Embryonic facial prominence (tissue), 1 donor: ENCODE measurements around the gene LRP1B.

Experiments
- DNase-seq: peaks from one replicate; pipeline ENCODE4 v3.0.0-alpha.2; 2016; ENCODE audit errors: extremely low spot score

Gene LRP1B

DNA sequence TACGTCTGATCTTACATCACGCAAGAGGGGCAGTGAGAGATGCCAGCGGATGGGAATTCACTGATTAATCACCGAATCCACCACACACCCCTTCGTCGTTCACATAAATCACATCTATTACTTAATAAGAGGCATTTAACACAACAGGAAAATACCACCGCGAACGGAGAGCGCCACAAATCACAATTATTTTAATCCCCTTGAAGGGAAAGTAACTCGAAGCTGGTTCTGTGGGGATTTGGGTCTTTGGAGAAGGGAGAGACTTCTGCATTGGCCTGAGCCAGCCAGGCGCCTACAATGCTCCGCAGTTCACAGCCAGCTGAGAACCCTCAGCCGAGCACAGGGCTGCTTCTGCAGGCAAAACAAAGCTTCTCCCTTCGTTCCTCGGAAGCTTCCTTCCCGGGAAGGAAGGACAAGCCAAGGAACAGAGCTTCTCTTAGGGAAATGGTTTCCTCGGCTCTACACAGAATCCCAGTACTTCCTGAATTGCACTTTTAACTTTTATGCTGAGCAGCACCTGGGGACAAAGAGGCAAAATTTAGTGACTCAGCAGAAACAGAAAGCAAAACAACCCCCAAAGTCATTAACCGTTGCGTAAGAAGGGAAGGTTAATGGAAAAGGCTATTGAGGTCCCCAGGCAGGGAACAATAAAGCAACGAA, at the start of gene LRP1B:
Gene LRP1B (minus strand): TSS at position 7 of the 660 bp plus-strand sequence. CDS start 287 bp downstream, outside the sequence.
- no peak for DNase-seq

DNA sequence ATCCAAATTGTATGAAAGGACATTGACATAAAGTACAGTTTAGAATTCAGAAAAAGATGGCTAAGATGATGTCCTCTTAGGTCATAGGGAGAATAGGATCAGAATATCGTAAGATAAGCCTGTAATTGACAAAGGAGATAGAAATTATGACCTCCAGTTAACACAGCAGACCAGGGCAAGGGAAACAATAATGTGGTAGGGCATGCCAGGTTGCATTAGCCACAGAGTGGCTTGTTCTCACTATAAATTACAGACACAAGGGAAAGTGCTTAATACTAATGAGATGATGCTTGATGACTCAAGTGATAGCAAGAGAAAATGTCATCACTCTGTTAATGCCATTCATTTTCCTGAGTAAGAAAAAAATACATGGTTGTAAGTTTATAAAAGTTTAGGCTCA, 48.9 kb upstream of the LRP1B start:
- DNase-seq: no peak

DNA sequence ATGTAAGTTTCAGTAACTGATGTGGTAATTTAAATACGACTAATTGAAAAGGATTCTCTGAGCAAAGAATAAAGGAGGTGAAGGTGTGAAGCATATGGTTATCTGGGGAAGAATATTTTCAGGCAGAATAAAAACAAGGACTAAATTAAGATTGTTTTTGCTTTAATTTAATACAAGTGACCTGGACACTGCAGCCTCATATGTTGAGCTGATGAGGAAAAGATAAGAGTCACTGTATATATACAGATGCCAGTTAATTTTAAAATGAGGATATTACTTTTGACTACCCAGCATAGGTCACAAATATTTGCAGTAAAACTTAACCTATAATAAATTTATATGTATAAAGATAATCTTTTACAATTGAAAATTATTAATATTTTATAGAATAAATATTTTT, 47.8 kb upstream of the LRP1B start:
- no peak for DNase-seq

DNA sequence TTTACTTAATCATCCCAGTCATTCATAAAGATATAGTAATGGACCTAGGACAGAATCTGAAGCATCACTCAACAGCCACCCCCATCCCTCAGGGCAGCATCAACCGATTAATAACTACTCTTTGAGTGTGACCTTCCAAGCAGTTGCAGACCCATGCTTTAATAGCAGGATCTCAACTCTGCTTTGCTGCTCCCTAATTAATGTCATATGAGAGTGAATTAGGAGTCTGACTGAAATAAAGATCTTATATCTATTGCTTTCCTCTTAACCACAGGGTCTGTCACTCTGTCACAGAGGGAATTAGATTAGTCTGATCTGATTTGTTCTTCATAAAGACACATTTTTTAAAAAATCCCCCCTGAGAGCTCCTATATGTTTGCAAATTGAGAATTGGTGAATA, 46.1 kb upstream of the LRP1B start:
- no peak for DNase-seq

DNA sequence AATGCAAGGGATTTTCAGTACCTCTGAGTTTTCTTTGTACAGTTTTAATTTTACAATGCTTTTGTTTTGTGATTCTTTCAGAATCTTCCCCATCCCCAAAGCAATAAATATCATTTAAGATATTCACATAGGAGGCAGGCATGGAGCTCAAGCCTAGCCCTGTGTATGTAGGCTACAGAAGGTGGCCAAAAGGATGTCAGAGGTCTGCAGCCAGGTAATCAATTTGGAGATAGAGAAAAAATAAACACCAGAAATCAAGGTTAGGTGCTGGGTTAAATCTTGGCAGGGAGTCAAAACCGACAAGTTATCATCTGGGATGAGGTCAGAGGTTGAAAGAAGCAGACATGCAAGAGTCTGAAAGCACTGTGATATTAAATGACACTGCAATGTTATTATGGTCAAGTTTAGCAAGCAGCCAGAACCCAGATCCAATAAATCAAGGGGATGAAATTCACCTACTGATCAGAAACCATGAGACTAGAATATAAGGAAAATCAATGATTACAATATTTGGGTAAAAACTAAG, 45.1 kb upstream of the LRP1B start:
- DNase-seq: no peak

DNA sequence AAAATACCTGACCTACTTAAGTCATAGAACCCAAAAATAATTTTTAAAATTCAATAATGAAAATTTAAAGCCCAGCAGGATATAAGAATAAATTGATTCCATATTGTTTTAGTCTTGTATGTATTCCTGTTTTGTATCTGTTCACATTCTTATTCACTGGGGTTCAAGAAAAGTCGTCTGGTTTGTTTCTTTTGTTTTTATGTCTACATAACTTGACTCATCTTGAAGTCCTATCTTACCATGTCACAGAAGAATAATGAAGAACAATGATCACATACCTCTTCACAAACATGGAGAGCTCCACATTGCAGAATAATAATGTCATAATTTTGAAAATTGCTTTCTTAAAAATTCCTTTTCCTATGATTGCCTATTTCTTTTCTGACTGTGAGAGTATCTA, 43.4 kb upstream of the LRP1B start:
- no peak for DNase-seq

DNA sequence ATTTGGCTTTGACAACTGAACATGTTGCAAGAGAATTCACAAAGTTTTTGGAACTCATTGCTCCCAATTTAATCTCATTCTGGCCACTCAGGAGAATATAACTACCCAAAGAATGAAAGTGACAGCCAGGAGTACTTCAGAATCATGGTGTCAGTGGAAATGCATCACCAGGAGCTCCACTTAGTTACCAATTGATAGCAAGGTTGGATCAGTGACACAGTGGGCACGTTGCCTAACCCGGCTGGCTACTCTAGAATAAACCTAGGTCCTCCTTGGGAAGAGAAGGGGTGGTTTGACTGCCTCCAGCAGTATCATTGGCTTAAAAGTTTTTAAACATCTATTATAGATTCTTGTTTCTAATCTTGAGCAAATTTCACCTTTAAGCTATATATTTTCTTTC, 40.0 kb upstream of the LRP1B start:
- DNase-seq: no peak

DNA sequence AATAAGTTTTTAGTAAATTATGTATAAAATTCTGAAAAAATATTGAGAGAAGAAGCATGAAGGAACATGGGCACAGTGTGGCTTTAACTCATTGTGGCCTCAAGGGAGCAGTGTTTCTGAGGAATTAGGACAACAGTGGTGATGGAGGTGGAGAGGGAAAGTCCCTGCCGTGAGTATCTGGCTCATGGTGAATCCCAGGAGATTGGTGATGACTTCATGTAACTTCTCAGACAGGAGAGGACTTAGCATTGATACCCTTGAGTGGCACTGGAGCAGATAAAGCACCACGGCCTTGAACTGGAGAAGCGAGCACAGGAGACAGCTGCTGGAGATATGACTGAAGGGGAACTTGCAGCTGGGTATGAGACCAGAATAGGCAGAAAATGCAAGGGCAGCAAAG, 35.0 kb upstream of the LRP1B start:
- no peak for DNase-seq

DNA sequence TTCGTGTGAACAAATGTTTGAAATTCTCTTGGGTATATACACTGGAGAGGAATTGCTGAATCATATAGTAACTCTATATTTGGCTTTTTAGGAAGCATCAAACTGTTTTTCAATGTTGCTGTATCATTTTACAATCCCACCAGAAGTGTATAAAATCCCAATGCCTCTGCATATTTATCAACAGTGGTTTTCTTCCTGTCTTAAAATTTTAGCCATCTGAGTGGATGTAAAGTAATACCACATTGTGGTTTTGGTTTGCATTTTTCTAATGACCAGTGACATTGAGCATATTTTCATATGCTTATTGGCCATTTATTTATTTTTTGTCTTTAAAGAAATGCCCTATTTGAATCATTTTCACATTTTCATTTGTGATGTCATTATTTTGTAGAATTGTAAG, 22.8 kb upstream of the LRP1B start:
- DNase-seq: no peak

DNA sequence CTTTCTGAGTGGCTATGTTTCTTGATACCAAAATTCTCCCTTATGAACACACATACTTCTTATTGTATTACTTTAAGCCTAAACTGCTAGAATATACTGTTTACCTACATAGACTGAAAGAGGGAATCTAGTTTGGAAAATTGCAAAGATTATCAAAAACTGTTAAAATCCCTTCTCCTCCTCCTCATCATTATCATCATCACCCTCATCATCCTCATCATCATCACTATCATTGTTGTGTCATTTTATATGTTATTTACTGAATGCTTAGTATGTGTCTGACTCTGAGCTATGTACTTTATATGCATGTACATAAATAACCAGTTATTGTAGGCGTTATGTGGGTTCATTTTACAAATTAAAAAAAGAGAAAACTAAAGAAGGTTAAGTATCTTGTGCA, 19.6 kb upstream of the LRP1B start:
- DNase-seq: no peak

DNA sequence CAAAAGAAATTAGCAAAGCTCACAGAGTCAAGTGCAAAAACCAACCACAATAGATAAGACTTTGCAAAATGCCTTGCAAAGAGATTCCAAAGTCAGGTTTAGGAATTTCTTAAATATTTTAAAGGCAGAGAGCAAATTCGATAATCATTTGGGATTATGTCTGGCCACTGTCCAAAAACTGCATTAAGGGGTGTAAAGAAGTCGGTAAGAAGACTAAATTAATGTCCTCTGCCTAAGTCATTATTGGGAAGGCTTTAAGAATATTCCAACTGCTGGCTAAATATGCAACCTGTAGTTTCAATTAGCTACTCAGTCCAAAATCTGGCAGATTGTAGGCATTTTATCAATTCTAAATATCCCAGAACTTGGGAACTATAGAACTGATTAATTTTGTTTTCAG, 13.7 kb upstream of the LRP1B start:
- no peak for DNase-seq

DNA sequence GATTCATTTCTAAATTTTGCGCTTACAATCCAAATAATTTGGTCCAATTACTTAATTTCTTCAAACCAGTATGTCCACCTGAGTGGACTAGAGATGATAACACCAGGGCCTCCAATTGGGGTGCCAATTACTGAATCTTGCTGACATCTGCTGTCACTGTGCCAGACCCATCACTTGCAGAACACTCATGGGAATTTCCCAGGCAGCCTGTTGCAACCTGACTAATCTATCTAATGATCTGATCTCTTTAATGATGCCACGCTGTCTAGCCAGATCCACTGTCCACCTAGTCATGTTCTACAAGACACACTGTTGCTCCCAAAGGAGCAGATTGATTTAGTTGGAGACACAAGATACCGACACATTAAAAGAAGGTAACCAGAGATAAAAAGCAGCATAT, 11.8 kb upstream of the LRP1B start:
- DNase-seq: no peak

DNA sequence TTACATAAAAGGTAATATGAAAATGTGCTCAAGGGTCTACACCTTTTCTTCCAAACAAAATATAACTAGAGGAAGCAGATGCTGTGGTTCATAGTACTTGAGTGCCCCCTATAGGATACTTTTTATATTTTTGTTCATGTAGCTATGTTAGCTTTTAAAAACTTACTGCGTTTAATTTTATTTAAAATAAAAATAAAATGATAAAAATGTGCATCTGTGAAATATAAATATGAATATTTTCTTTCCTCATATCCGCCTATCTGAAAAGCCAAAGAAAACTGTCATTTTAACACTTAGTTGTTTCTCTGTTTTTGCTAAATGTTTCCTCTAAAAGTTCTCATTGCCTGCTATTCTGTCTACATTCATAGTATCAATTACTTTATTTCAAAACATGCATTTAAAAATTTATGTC, 9.6 kb upstream of the LRP1B start:
- DNase-seq: no peak

DNA sequence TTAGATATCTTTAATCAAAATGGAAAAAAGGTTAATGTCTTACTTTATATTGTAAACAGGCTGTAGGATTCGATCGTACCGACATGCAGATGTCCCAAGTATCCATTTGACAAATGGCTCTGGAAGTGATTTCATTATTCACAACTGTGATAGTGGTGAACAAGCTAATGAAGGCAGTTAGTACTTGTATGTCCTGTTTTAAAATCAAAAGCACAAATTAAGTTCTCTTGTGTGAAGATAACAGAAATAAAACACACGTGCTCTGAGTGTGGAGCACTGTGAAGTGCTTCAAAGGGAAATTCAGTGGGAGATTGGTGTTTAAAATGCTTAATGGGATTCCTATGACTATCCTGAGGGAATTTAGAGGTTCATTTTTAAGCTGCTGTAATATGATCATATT, 8.6 kb upstream of the LRP1B start:
- DNase-seq: no peak

DNA sequence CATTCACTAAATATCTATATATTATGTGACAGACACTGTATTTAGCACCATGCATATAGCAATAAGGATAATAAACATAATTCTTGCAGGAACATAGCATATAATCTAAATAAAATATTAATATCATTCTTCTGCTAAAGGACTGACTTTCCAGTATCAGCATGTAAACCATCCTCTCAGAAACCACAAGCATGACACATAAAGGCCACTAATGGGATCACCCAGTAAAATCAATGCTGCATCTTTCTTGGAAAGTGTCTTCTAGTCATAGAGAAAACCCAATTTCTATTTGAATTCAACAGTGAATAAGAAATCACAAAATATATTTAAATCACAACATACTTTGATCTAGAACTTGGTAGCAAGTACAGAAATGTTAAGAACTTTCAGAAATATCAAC, 5.8 kb upstream of the LRP1B start:
- DNase-seq: no peak

DNA sequence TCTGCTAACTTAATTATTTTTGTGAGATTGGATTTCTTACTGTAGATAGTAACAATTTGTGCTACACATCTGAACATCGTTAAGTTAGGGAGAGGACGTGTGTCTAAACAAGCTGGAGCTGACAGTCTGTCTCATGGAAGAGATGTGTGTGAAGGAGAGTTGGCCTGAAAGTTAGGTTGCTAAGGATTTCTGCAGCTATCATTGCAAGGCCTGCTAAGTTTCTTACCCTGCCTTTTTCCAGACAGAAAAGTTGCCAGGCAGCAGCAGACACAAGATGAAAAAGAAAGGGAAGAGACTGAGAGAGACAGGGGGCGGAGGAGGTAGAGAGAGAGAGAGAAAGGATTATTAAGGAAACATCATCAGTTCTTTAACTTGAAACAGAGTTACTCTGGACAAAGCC, 4.1 kb upstream of the LRP1B start:
- DNase-seq: no peak

DNA sequence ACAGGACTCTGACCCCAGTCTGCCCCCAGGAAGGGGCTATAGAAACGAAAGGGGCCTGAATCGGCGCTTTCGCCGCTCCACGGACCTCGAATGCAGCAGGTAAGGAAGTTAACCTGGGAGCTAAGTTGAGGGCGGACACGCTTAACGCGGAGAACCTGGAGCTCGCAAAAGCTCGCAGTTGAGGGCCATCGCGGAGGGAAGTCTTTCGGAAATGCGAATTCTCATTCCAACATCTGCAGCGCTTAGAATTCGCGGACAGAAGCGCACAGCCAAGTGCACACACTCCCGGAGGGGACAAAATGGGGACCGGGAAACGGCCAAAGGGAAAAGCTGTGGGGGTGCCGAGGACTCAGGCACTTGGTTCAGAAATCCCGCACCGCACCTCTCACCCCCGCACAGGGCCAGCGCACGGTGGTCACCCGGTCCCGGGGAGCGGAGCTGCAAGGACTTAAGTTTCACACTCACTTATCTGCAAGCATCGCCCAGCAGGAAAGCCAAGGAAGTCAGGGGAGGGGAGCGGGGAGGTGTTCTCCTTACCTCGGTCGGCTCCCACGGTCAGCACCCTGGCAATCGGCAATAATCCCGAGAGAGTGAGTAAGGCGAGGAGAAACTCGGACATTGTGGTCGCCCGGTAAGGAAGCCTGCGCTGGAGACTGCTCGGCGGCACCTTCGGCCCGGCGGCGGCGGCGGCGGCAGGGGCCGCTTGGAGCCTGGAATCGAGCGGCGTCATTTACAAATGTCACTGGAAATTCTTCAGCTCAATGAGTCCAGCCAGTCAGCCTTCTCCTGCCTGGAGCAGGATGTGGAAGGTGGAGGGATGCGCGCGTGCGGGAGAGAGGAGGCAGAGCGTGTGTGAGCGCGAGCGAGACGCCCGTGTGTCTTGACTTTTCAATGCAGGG, 456 bp downstream of the LRP1B start:
- peak; percentile 34 for DNase-seq

DNA sequence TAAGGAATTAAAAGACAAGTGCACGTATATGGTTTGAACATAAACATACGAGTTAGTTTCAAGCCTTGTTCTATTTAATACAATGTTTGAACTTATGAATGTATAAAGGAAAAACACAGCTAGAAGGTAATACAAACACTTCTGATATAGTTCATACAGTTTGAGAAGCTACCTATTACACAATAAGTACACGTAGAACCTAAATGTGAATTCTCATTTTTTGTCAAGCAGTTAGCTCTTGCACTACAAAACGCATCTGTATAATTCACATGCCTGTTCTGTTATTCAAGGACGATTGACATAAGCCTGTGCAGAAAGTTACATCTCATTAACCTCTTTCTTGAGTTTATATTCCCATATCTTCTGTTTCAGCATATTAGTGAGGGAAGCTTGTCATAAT, 2.7 kb downstream of the LRP1B start:
- no peak for DNase-seq

DNA sequence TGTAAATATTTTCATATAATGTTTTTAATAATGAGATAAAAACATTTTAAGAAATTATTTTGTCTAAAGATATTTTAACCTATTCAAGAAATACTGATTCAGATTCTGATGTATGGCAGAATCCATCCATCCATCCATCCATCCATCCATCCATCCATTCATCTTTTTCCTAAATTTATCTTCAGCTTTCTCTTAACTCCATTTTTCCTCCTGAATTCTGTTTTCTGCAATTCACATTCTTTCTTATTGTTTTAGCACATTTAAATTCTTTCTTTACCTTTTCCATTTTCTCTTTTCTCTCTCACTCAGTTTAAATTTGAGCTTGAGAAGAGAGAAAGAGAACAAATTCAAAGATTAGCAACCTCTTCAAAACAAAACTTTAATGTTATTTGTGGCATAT, 3.6 kb downstream of the LRP1B start:
- no peak for DNase-seq

DNA sequence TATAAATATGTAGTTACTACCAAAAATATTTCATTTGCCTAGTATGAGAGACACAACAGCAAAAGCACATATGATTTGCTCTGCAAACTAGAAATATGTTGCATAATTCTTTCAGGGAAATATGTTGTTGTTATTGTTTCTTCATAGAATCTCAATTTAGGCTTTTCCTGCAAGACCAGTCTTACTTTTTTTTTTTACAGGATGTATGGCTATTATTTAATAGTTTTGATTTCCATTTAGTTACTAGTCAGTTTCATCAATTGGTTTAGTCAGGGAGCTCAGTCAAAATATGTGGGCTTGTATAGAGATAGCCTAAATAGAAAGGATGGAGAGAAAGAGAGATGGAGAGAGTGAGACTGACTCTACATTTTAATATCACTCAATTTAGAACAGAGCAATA, 6.1 kb downstream of the LRP1B start:
- DNase-seq: no peak

DNA sequence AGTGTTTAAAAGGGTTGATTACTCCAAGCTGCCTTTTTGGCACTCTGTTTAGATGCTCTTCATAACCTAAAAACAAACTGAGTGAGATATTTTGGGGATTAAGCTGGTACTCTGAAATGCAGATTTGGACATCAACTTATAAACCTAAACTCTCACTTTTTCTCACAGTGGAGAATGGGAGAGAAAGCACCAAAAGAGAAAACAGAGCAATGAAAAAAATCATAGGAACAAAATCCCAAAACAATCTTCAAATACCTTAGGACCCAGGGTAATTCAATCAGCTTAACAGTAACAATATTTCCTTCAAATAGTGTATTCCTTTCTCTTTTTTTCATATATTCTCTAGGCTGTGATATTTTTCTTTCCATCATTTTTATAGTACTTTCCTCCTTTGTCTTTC, 11.5 kb downstream of the LRP1B start:
- DNase-seq: no peak

DNA sequence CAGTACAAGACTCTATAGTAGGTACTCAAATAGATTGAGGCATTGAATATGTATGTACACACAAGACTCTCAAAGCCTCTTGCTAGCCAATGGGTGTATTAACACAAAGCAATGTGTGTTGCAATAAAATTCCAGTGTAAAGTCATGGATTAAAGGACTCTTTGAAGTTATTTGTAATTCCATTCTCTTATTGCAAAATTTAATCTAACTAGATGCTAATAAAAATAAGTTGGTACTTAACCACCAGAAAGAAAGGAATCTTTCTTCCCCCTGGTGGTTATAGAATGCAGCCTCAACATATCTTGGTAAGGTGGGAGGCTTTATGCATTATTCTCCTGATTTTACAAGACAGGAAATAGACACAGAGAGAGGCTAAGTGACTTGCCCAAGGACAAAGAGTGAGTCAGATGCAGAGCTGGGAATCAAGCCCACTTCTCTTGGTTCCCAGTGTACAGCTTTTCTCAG, 18.0 kb downstream of the LRP1B start:
- DNase-seq: no peak

DNA sequence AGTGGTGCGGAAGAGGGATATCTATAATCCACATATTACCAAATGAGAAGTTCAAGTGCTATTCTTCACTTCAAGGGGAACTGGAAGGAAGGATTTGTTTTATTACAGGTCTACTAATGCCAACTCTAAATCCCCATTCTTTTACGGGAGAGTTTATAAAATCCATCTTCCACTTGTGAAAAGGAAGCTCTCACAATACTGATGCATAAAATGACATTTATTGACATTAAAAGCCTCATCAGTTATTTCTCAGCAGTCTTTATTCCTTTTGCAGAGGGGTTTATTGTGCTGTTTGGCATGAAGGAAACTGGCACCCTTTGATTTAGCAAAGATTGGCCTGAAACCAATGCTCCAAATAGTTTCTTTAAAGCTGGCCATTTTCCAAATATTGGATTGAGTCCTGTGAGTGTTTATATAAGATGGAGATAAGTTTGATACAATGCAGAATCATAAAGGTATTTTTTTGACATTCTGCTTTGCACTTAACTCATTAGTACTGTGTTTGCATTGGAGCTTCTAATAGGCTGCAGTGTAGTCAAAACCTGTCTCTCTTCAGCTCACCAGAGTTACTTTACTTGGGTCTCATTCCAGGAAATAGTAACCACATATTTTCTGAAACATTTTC, 26.6 kb downstream of the LRP1B start:
- DNase-seq: no peak
